ENCODE results near the gene ABCC5.

ABCC5 gene

GRCh38 chr3:184022323-184022722, 4.6 kb upstream of the ABCC5 start:
- H3K27me3 ChIP-seq (ENCODE audit: control insufficient read depth, low read length): peaks cover 6% of the 10 kb centered on the region; the same call in 1 of the 2 replicates
- H3K9me2 ChIP-seq (replicated peaks; ENCODE audit: control insufficient read depth, low read length): no peaks in the 10 kb centered on the region
- no peaks in the 10 kb centered on the region for H3K9me3 ChIP-seq (ENCODE audit: control insufficient read depth, insufficient read depth, low read length)
- H3K79me2 ChIP-seq (ENCODE audit: control insufficient read depth, low read length): no peaks in the 10 kb centered on the region
- H3K36me3 ChIP-seq (ENCODE audit: control insufficient read depth, low read length): peaks cover 3% of the 10 kb centered on the region
- no peaks in the 10 kb centered on the region for H3F3A ChIP-seq (ENCODE audit: control insufficient read depth, insufficient read depth)
- no peak overlapping the region for H3K4me3 ChIP-seq (ENCODE audit: low read length)
- no peak for TF ChIP-seq EZH2phosphoT487 (IDR thresholded peaks at IDR 0.05; ENCODE audit: borderline replicate concordance, low read length)
- TF ChIP-seq, protein P1, sequence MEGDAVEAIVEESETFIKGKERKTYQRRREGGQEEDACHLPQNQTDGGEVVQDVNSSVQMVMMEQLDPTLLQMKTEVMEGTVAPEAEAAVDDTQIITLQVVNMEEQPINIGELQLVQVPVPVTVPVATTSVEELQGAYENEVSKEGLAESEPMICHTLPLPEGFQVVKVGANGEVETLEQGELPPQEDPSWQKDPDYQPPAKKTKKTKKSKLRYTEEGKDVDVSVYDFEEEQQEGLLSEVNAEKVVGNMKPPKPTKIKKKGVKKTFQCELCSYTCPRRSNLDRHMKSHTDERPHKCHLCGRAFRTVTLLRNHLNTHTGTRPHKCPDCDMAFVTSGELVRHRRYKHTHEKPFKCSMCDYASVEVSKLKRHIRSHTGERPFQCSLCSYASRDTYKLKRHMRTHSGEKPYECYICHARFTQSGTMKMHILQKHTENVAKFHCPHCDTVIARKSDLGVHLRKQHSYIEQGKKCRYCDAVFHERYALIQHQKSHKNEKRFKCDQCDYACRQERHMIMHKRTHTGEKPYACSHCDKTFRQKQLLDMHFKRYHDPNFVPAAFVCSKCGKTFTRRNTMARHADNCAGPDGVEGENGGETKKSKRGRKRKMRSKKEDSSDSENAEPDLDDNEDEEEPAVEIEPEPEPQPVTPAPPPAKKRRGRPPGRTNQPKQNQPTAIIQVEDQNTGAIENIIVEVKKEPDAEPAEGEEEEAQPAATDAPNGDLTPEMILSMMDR (IDR thresholded peaks at IDR 0.05; ENCODE audit: low read depth, low read length, poor library complexity, severe bottlenecking): no peak
- H4K20me1 ChIP-seq (ENCODE audit: control insufficient read depth, insufficient read depth, low read depth, low read length): no peaks in the 10 kb centered on the region
- peaks cover 6% of the 10 kb centered on the region for H3K4me1 ChIP-seq (ENCODE audit: control insufficient read depth, low read length)
- H3K4me2 ChIP-seq (ENCODE audit: low read length): no peak overlapping the region
- no peak overlapping the region for H3K27ac ChIP-seq (ENCODE audit: low read depth, low read length)

GRCh38 chr3:184018424-184018973, 815 bp upstream of the ABCC5 start:
- Histone ChIP-seq H3K9me2 (replicated peaks; ENCODE audit: control insufficient read depth, low read length) (no peaks in the 10 kb centered on the region), H3K27me3 (ENCODE audit: control insufficient read depth, low read length) (peaks cover 6% of the 10 kb centered on the region; the same call in 1 of the 2 replicates), H3K36me3 (ENCODE audit: control insufficient read depth, low read length) (peaks cover 9% of the 10 kb centered on the region), H4K20me1 (ENCODE audit: control insufficient read depth, insufficient read depth, low read depth, low read length) (no peaks in the 10 kb centered on the region), H3K4me2 (ENCODE audit: low read length) (peak overlapping the region; percentile 96), H3K27ac (ENCODE audit: low read depth, low read length) (no peak overlapping the region), H3K4me1 (ENCODE audit: control insufficient read depth, low read length) (peaks cover 18% of the 10 kb centered on the region), H3K79me2 (ENCODE audit: control insufficient read depth, low read length) (peaks cover 7% of the 10 kb centered on the region; the same call in 1 of the 2 replicates), H3K9me3 (ENCODE audit: control insufficient read depth, insufficient read depth, low read length) (no peaks in the 10 kb centered on the region), H3F3A (ENCODE audit: control insufficient read depth, insufficient read depth) (no peaks in the 10 kb centered on the region), H3K4me3 (ENCODE audit: low read length) (peak overlapping the region; percentile 100)
- TF ChIP-seq, protein P1 (IDR thresholded peaks at IDR 0.05; ENCODE audit: low read depth, low read length, poor library complexity, severe bottlenecking): no peak
- no peak for TF ChIP-seq EZH2phosphoT487 (IDR thresholded peaks at IDR 0.05; ENCODE audit: borderline replicate concordance, low read length)

DNA sequence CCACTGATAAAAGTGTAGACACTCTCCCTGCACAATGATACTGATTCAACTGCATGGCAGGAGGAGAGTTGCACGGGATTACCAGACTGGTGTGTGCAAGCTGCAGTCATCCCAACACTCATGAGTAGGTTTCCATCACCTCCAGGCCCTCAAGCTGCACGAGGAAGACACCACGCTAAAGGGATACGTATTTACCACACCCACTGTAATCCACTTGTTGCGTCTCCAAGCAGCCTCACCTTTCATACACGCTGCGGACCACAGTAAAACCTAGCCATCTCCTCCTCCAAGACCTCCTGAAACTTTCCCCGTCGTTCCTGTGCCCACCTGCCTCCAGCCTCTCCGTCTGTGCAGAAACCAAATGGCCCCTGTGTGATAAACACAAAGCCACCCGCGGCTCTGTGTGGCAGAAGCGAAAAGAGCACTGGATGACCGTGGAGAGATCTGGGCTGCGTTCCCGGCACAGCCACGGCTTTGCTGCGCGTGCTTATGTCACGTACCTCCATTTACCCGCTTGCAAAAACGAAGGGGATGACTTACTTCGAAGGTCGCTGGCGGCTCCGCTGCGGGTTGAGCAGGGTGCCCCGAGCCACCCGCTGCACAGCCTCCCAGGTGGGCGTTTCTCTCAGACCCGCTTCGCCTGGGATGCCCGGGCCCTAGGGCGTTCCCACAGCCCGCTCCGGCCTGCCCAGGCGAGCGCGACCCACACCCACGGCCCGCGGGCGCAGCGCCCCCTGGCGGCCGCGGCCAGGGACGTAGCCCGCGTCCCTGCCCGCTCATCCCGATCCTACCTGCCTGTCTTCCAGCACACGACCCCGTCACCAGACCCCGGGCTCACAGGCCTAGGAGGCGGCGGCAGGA, 643 bp downstream of the ABCC5 start:
- peaks cover 9% of the 10 kb centered on the region for H3K36me3 ChIP-seq (ENCODE audit: control insufficient read depth, low read length)
- peaks cover 7% of the 10 kb centered on the region; the same call in 1 of the 2 replicates for H3K79me2 ChIP-seq (ENCODE audit: control insufficient read depth, low read length)
- H3K27ac ChIP-seq (ENCODE audit: low read depth, low read length): no peak overlapping the region

More for the DNA sequence above, 643 bp downstream of the ABCC5 start:
- Histone ChIP-seq H3K4me3 (ENCODE audit: low read length) (peak overlapping the region; percentile 100), H3K27me3 (ENCODE audit: control insufficient read depth, low read length) (peaks cover 3% of the 10 kb centered on the region; the same call in 1 of the 2 replicates), H3K9me2 (replicated peaks; ENCODE audit: control insufficient read depth, low read length) (no peaks in the 10 kb centered on the region), H3K4me2 (ENCODE audit: low read length) (peak overlapping the region; percentile 96), H3K9me3 (ENCODE audit: control insufficient read depth, insufficient read depth, low read length) (no peaks in the 10 kb centered on the region), H3F3A (ENCODE audit: control insufficient read depth, insufficient read depth) (no peaks in the 10 kb centered on the region), H3K4me1 (ENCODE audit: control insufficient read depth, low read length) (peaks cover 18% of the 10 kb centered on the region), H4K20me1 (ENCODE audit: control insufficient read depth, insufficient read depth, low read depth, low read length) (no peaks in the 10 kb centered on the region)
- TF ChIP-seq, protein P1 (IDR thresholded peaks at IDR 0.05; ENCODE audit: low read depth, low read length, poor library complexity, severe bottlenecking): peak; percentile 99
- TF ChIP-seq EZH2phosphoT487 (IDR thresholded peaks at IDR 0.05; ENCODE audit: borderline replicate concordance, low read length): no peak
